GM18526 (cell line): ENCODE measurements around the gene MICU2.

Experiments
- POLR2A ChIP-seq: IDR thresholded peaks from 3 replicates; pipeline ENCODE4 v1.6.1; 2011; ENCODE audit not compliant: insufficient read length; ENCODE audit errors: extremely low read depth

Gene MICU2

DNA sequence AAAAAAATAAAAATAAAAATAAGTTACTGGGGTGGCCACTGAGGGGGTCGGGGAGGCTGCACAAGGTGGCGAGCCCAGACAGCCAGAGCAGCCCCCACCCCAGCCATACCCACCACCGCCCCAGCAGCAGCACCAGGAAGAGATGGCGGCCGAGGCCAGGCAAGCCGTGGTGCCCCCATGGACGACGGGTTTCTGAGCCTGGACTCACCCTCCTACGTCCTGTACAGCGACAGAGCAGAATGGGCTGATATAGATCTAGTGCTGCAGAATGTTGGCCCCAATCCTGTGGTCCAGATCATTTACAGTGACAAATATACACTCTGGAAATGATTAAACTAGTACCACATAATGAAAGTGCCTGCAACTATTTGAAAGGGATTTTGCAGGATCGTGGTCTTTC is 73.3 kb downstream of the MICU2 start:
- TF ChIP-seq POLR2A = no peak

- TF ChIP-seq POLR2A = no peak
These were observed 74.7 kb downstream of the MICU2 start for GRCh38 chr13:21529146-21529893.

DNA sequence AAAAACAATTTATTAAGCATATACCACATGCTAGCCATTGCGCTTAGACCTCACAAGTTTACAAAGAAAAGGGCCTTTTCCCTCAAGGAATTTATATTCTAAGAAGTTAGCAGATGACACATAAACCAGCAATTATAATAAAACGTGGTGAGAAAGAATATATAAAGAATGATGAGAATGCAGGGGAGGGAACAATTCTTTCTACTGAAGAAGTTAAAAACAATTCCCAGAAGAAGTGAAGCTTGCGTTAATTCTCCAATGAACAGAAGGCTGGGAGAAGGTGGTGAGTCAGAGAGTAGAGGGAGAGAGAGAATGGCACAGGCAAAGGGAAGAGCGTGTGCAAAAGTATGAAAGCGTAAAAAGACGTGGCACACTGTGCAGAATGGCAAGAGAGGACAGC is 75.4 kb downstream of the MICU2 start:
- TF ChIP-seq POLR2A = no peak

DNA sequence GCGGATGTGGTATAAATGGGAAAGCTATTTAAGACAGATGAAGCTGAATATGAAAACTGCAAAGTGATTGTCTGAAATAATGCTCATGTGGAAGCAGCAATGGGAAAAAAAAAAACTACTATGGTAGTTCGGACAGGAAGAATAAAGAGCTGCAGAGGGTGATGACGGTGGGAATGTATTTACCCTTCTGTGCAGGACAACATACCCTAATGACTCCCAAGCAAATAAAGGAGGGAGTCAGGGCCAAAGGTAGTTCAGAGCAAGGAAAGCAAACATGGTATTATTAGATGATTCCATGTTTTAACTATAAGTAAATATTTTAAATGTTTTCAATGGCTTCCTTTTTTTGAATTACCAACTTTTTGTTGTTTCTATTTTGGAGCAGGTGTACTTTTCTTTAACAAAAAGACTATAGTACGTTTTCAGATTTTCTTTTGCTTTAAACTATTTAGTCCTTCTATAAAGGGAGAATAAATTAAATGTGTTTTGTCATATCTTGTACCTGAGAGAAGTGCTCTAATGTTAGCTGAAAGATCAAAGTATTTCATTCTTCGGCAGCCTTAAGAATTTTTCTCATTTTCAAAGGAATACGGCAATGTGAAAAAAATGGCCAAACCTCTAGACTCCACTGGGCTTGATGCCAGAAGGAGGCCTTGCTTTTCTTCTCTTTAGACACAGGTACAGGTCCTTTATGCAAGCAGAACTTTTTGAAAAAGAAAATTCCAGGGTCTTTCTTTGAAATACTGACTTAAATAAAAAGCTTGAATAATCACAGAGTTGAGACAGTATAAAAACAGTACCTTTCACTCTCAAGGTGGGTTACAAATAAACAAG is 77.0 kb downstream of the MICU2 start:
- no peak for TF ChIP-seq POLR2A

DNA sequence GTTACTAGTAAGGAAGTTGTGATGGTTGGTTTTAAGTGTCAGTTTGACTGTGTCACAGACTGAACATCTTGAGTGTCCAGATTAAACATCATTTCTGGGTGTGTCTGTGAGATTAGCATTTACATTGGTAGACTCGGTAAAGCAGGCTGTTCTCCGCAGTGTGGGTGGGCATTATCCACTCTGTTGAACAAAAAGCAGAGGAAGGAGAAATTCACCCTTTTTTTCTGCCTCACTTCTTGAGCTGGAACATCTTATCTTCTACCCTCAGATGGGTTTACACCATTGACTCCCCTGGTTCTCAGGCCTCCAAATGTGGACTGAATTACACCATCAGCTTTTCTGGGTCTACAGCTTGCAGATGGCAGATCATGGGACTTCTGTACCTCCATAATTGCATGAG is 81.1 kb downstream of the MICU2 start:
- no peak for TF ChIP-seq POLR2A

- TF ChIP-seq POLR2A = no peak
These were observed 81.8 kb downstream of the MICU2 start for GRCh38 chr13:21522130-21522529.

- no peak for TF ChIP-seq POLR2A
These were observed 85.3 kb downstream of the MICU2 start for GRCh38 chr13:21518617-21519144.

DNA sequence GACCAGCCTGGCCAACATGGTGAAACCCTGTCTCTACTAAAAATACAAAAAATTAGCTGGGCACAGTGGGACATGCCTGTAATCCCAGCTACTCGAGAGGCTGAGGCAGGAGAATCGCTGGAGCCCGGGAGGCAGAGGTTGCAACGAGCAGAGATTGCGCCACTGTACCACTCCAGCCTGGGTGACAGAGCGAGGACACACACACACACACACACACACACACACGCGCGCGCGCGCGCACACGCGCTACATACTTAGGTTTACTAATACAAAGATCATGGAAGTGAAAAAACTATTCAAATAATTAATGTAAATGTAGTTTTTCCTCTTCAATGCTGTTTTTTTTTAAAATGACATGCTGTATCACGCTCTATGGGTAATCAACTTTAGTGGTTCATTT is 86.4 kb downstream of the MICU2 start:
- TF ChIP-seq POLR2A = no peak

- no peak for TF ChIP-seq POLR2A
These were observed 87.2 kb downstream of the MICU2 start for GRCh38 chr13:21516805-21517204.

DNA sequence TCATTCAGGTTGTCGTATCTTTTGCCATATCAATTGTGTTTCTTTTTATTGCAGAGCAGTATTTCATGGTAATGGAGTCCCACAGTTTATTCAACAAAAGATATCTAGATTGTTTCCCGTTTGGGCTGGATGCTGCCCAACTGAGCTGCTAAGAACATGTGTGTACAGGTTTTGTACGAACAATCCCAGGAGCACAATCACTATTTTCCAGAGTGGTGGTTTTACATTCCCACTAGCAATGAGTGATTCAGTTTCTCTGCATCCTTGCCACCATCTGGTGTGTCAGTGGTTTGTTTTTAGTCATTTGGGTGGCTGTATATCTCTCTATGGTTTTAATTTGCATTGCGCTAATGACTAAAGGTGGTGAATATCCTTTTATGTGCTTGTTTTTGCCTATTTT is 92.1 kb downstream of the MICU2 start:
- no peak for TF ChIP-seq POLR2A

DNA sequence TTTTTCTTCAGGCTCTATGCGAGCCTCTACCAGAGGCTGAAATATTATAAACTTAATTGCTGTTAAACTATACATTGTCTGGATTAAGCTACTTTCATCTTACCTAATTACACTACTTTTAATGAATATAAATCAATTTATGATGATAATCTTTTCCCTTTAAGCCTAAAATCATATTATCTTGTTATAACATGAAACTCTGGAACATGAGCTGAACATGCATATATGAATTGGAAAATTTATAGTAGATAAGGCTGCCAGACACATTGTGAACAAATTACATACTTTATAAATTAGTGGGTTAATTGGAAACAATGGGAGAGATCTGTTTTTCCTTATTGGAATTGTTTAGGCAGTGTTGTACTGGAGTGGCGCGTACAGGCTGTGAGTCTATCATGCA is 99.6 kb downstream of the MICU2 start:
- no peak for TF ChIP-seq POLR2A

- TF ChIP-seq POLR2A = no peak
These were observed 102.3 kb downstream of the MICU2 start for GRCh38 chr13:21501686-21502085.

- TF ChIP-seq POLR2A = no peak
These were observed 117.6 kb downstream of the MICU2 start for GRCh38 chr13:21486322-21486721.

DNA sequence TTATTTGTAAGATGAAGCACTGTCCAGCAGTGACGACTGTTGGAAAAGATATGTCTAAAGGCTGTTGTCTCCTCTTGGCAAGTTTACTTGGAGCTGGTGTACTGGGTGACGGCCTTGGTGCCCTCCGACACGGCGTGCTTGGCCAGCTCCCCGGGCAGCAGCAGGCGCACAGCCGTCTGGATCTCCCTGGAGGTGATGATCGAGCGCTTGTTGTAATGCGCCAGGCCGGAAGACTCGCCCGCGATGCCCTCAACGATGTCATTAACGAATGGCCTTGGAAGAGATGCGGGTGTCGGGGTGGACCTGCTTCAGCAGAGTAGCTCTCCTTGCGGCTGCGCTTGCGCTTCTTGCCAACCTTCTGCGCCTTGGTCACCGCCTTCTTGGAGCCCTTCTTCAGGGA is 120.2 kb downstream of the MICU2 start:
- TF ChIP-seq POLR2A = no peak

GRCh38 chr13:21481359-21481758 is 122.6 kb downstream of the MICU2 start:
- no peak for TF ChIP-seq POLR2A

- TF ChIP-seq POLR2A = no peak
These were observed 124.8 kb downstream of the MICU2 start for GRCh38 chr13:21478881-21479808.
